Measurements from ENCODE around the gene CLMP. TPM values are rescaled to one million over a fixed set of nuclear protein-coding genes. Genes with fewer than 3 reads are reported as not detected.

Gene CLMP
- total and polyA plus RNA-seq, 4 donors = 0.12 to 1.3 (median 0.35) TPM

DNA sequence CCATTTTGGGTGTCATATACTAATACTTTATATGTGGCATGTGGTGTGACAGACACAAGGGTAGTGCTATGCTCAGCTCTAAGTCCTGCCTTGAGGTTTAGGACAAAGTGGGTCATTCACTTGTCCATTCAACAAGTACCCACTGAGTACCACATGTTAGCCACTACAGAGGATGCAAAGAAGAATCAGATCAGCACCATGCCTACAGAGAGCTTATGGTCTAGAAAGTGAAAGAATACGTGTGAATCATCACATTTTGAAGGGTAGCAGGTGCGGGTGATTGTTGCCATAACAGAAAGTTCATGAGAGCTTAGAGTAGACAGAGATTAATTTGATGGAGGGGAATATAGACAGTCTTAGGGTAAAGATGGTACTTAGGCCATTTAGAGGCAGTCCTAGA lies 18.3 kb downstream of the CLMP start:
- WGBS = 91% methylated on average over 2 of the region's 2 CpGs

More for the DNA sequence above, 18.3 kb downstream of the CLMP start:
- no peak overlapping the region for H3K4me3 ChIP-seq (ENCODE audit: low read depth in 1 of 3, low read length in 3 of 3)
- no peaks in the 10 kb centered on the region for H3K9me3 ChIP-seq (ENCODE audit: control insufficient read depth in 4 of 4, low read length in 3 of 4)
- no peak overlapping the region for H3K9ac ChIP-seq (ENCODE audit: low read depth in 1 of 2, low read length in 2 of 2)
- DNase-seq (ENCODE audit: low spot score) = no peak
- H3K4me1 ChIP-seq (ENCODE audit: control insufficient read depth in 4 of 4, insufficient read depth in 4 of 4, low read length in 3 of 4) = no peaks in the 10 kb centered on the region
- H3K27me3 ChIP-seq (ENCODE audit: control insufficient read depth in 4 of 4, insufficient read depth in 4 of 4, low read length in 3 of 4) = no peaks in the 10 kb centered on the region
- H3K36me3 ChIP-seq (ENCODE audit: control insufficient read depth in 4 of 4, insufficient read depth in 3 of 4, low read depth in 1 of 4, low read length in 3 of 4) = no peaks in the 10 kb centered on the region
- TF ChIP-seq TAF1 (conservative IDR thresholded peaks at IDR 0.05) (no peak), NR2F2 (IDR thresholded peaks at IDR 0.05) (no peak), REST (IDR thresholded peaks at IDR 0.05) (no peak), SP1 (IDR thresholded peaks at IDR 0.05) (no peak), CTCF (IDR thresholded peaks at IDR 0.05; ENCODE audit: low read depth, low read length, missing input control) (no peak), GABPA (IDR thresholded peaks at IDR 0.05 in 1 of 2, conservative IDR thresholded peaks at IDR 0.05 in 1 of 2) (no peak), ZBTB33 (IDR thresholded peaks at IDR 0.05) (no peak), JUND (IDR thresholded peaks at IDR 0.05) (no peak), YY1 (IDR thresholded peaks at IDR 0.05) (no peak), RXRA (IDR thresholded peaks at IDR 0.05) (no peak)
- H3K27ac ChIP-seq (ENCODE audit: low read depth in 1 of 2, low read length in 2 of 2) = no peak overlapping the region
